ENCODE measurements around the gene TAGLN2. TPM values are rescaled to one million over a fixed set of nuclear protein-coding genes. Genes with fewer than 3 reads are reported as not detected.

TAGLN2 gene
- polyA plus RNA-seq, 4 donors = 244 to 472 (median 400) TPM

DNA sequence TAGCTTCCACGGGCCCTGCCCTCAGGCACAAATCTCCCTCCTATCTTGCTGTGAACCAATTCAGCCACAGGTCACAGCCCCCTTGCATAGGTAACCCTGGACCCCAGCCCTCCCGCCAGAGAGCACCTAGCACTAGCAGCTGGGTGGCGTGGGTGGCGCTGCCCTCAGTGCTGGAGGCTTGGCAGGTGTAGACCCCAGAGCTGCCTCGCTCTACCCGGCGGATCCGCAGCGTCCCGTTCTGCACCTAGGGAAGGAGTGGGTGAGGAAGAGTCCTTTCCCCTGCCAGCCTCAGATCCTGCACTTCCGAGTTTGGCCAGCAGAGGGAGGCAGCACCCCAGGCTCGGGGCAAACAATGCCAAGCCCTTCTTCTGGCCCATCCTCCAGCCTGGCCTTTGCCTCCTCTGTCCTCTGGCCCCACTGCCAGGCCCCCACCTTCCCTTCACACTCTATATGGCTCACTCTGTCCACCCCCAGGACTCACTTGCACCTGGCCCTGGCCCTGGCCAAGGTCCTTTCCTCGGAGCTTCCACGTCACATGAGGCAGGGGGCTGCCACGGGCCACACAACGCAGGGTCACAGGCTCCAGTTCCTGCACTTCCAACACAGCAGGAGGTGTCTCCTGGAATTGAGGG, 11.1 kb upstream of the TAGLN2 start:
- Histone ChIP-seq H3K4me1 (ENCODE audit: control insufficient read depth in 3 of 3, insufficient read depth in 2 of 3, low read depth in 1 of 3, low read length in 2 of 3) (peaks cover 10 to 73% (median 17%) of the 10 kb centered on the region in 3 donors), H3K27ac (ENCODE audit: low read depth in 1 of 3, low read length in 2 of 3) (peak overlapping the region; percentile 62 to 97 (median 97)), H3K9me3 (ENCODE audit: control insufficient read depth in 2 of 2, insufficient read depth in 1 of 2, low read depth in 1 of 2, low read length in 1 of 2) (no peaks in the 10 kb centered on the region), H3K36me3 (ENCODE audit: control insufficient read depth in 3 of 3, insufficient read depth in 2 of 3, low read depth in 1 of 3, low read length in 3 of 3) (peaks cover 0 to 85% (median 0%) of the 10 kb centered on the region in 3 donors), H3K4me3 (ENCODE audit: low read depth in 1 of 3, low read length in 3 of 3) (peak overlapping the region in 2 of 3 donors; percentile 18 to 23), H3K27me3 (ENCODE audit: control insufficient read depth in 3 of 3, insufficient read depth in 3 of 3, low read length in 3 of 3) (no peaks in the 10 kb centered on the region)
- peak; percentile 90 to 91 for DNase-seq
- WGBS, 3 donors = 13 to 32% (median 17%) methylated on average over 16 of the region's 16 CpGs
- no peak for FAIRE-seq

- WGBS, 3 donors = 59 to 64% (median 59%) methylated on average over 4 of the region's 4 CpGs
- Histone ChIP-seq H3K4me1 (ENCODE audit: control insufficient read depth in 3 of 3, insufficient read depth in 2 of 3, low read depth in 1 of 3, low read length in 2 of 3) (peaks cover 10 to 69% (median 17%) of the 10 kb centered on the region in 3 donors), H3K4me3 (ENCODE audit: low read depth in 1 of 3, low read length in 3 of 3) (peak overlapping the region in 2 of 3 donors; percentile 18 to 23), H3K9me3 (ENCODE audit: control insufficient read depth in 2 of 2, insufficient read depth in 1 of 2, low read depth in 1 of 2, low read length in 1 of 2) (no peaks in the 10 kb centered on the region), H3K27ac (ENCODE audit: low read depth in 1 of 3, low read length in 2 of 3) (peak overlapping the region in 1 of 3 donors; percentile 30), H3K27me3 (ENCODE audit: control insufficient read depth in 3 of 3, insufficient read depth in 3 of 3, low read length in 3 of 3) (no peaks in the 10 kb centered on the region), H3K36me3 (ENCODE audit: control insufficient read depth in 3 of 3, insufficient read depth in 2 of 3, low read depth in 1 of 3, low read length in 3 of 3) (peaks cover 0 to 85% (median 0%) of the 10 kb centered on the region in 3 donors)
- no peak for FAIRE-seq
- DNase-seq = no peak
Measured at GRCh38 chr1:159935719-159936272, 10.5 kb upstream of the TAGLN2 start.

DNA sequence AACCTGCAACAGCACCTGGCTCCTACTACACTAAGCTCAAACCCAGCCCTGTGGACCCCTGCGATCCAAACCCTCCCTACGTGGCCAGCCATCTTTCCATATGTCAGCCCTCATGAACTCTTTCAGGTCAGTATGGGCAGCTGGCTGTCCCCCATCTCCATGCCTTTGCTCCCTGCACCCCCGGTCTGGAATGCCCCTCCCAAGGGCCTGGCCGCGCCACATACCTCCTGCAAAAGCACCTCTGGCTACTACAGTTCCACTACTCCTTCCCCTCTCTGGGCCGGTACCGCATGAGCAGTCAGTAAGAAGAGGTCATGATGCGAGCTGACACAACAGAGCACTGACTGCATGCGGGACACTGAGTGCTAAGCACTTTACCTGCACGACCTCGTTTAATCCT, 10.0 kb upstream of the TAGLN2 start:
- Histone ChIP-seq H3K36me3 (ENCODE audit: control insufficient read depth in 3 of 3, insufficient read depth in 2 of 3, low read depth in 1 of 3, low read length in 3 of 3) (peaks cover 0 to 87% (median 0%) of the 10 kb centered on the region in 3 donors), H3K27ac (ENCODE audit: low read depth in 1 of 3, low read length in 2 of 3) (no peak overlapping the region), H3K4me1 (ENCODE audit: control insufficient read depth in 3 of 3, insufficient read depth in 2 of 3, low read depth in 1 of 3, low read length in 2 of 3) (peaks cover 10 to 64% (median 15%) of the 10 kb centered on the region in 3 donors), H3K9me3 (ENCODE audit: control insufficient read depth in 2 of 2, insufficient read depth in 1 of 2, low read depth in 1 of 2, low read length in 1 of 2) (no peaks in the 10 kb centered on the region), H3K27me3 (ENCODE audit: control insufficient read depth in 3 of 3, insufficient read depth in 3 of 3, low read length in 3 of 3) (no peaks in the 10 kb centered on the region), H3K4me3 (ENCODE audit: low read depth in 1 of 3, low read length in 3 of 3) (no peak overlapping the region)
- WGBS, 3 donors = 87 to 94% (median 90%) methylated on average over 11 of the region's 11 CpGs
- FAIRE-seq (no peak), DNase-seq (no peak)

DNA sequence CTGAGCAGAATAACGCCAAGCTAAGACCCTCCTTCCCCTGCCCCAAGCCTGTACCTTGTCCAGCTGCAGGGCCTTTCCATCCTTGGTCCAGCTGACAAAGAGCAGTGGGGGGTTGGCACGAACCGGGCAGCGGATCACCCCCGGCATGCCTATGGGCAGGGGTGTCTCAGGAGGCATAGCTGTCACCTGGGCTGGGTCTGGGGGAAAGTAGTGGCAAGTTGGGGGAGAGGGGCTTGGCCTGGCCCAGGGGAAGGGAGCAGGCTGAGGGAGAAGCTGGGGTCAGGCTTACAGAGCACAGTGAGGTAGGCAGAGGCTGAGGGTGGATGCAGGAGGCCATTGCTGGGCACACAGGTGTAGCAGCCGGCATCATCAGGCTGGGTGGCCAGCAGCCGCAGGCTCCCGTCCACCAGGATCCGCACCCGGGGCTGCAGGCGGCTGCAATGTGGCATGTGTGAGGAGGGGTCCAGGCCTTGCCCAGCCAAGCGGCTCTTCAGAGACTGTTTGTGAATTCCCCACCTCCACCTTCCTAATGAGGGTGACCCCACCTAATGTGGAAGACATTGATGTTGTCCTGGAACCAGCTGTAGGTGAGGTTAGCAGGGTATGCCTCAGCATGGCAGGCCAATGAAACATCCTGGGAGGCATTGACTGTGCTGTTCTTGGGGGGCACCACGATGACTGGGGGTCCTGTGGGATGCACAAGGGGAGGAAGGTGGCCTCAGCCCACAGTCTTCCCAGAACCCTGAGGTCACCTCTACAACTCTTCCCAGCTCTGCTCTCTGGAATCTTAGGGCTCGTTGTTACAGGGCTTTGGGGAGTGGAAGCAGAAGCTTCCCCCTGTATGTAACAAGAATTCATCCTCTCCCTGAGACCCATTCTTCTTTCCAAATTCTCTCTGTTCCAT, 9.1 kb upstream of the TAGLN2 start:
- H3K4me3 ChIP-seq (ENCODE audit: low read depth in 1 of 3, low read length in 3 of 3) = no peak overlapping the region
- peaks cover 0 to 90% (median 0%) of the 10 kb centered on the region in 3 donors for H3K36me3 ChIP-seq (ENCODE audit: control insufficient read depth in 3 of 3, insufficient read depth in 2 of 3, low read depth in 1 of 3, low read length in 3 of 3)
- no peaks in the 10 kb centered on the region for H3K27me3 ChIP-seq (ENCODE audit: control insufficient read depth in 3 of 3, insufficient read depth in 3 of 3, low read length in 3 of 3)
- no peaks in the 10 kb centered on the region for H3K9me3 ChIP-seq (ENCODE audit: control insufficient read depth in 2 of 2, insufficient read depth in 1 of 2, low read depth in 1 of 2, low read length in 1 of 2)
- no peak for FAIRE-seq
- WGBS, 3 donors = 90 to 93% (median 90%) methylated on average over 14 of the region's 14 CpGs
- H3K27ac ChIP-seq (ENCODE audit: low read depth in 1 of 3, low read length in 2 of 3) = no peak overlapping the region
- no peak for DNase-seq
- peaks cover 7 to 55% (median 12%) of the 10 kb centered on the region in 3 donors for H3K4me1 ChIP-seq (ENCODE audit: control insufficient read depth in 3 of 3, insufficient read depth in 2 of 3, low read depth in 1 of 3, low read length in 2 of 3)

GRCh38 chr1:159933347-159933746, 8.0 kb upstream of the TAGLN2 start:
- 80 to 90% (median 89%) methylated on average over 4 of the region's 4 CpGs for WGBS, 3 donors
- peaks cover 7 to 51% (median 10%) of the 10 kb centered on the region in 3 donors for H3K4me1 ChIP-seq (ENCODE audit: control insufficient read depth in 3 of 3, insufficient read depth in 2 of 3, low read depth in 1 of 3, low read length in 2 of 3)
- FAIRE-seq (no peak), DNase-seq (no peak)
- H3K36me3 ChIP-seq (ENCODE audit: control insufficient read depth in 3 of 3, insufficient read depth in 2 of 3, low read depth in 1 of 3, low read length in 3 of 3) = peaks cover 0 to 93% (median 0%) of the 10 kb centered on the region in 3 donors
- H3K27me3 ChIP-seq (ENCODE audit: control insufficient read depth in 3 of 3, insufficient read depth in 3 of 3, low read length in 3 of 3) = no peaks in the 10 kb centered on the region
- no peak overlapping the region for H3K27ac ChIP-seq (ENCODE audit: low read depth in 1 of 3, low read length in 2 of 3)
- no peak overlapping the region for H3K4me3 ChIP-seq (ENCODE audit: low read depth in 1 of 3, low read length in 3 of 3)
- H3K9me3 ChIP-seq (ENCODE audit: control insufficient read depth in 2 of 2, insufficient read depth in 1 of 2, low read depth in 1 of 2, low read length in 1 of 2) = no peaks in the 10 kb centered on the region

DNA sequence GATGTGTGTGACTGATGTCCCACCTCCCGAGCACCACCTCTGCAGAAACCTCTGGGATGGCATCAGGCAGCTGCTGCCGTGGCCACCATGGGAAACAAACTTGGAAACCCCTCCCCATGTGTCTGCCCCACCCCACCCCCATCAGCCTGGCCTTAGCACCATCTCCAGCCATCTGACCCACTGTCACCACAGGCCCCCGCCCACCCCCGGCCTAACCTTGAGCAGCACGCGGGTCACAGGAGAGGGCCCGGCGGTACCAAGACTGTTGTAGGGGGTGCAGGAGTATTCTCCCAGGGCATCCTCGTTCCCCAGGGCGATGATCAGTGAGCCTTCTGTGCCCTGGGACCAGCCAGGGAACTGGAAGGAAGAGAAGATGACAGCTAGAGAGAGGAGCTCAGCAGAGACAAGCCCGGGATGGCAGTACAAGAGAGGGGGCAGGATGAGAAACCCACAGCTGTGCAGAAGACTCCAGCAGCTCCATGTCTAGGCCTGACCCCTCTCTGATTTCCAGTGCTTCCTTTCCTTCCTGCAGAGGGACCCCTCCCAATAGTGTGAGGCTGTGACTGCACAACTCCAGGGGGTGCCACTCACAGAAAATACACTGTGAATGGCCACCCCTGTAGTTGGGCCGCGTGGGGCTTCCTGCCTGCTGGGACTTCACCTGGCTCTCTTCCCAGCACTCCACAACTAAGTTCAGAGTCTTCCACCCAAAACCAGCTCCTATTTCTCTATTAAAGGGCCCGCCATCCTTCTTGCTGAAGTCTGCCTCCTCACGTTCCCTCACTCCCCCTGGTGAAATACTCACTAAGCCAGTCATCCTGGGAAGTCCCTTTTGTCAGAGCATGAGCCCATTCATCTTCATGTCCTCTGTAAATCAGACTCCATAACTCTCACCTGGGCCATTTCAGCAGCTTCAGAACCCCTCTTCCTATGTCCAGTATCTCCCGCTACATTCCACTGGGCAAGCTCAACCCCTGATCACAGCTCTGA, 7.3 kb upstream of the TAGLN2 start:
- no peaks in the 10 kb centered on the region for H3K27me3 ChIP-seq (ENCODE audit: control insufficient read depth in 3 of 3, insufficient read depth in 3 of 3, low read length in 3 of 3)
- WGBS, 3 donors = 79 to 93% (median 86%) methylated on average over 16 of the region's 16 CpGs
- peaks cover 0 to 94% (median 0%) of the 10 kb centered on the region in 3 donors for H3K36me3 ChIP-seq (ENCODE audit: control insufficient read depth in 3 of 3, insufficient read depth in 2 of 3, low read depth in 1 of 3, low read length in 3 of 3)
- DNase-seq = no peak
- H3K4me1 ChIP-seq (ENCODE audit: control insufficient read depth in 3 of 3, insufficient read depth in 2 of 3, low read depth in 1 of 3, low read length in 2 of 3) = peaks cover 4 to 51% (median 9%) of the 10 kb centered on the region in 3 donors
- FAIRE-seq = no peak
- H3K9me3 ChIP-seq (ENCODE audit: control insufficient read depth in 2 of 2, insufficient read depth in 1 of 2, low read depth in 1 of 2, low read length in 1 of 2) = no peaks in the 10 kb centered on the region
- H3K4me3 ChIP-seq (ENCODE audit: low read depth in 1 of 3, low read length in 3 of 3) = no peak overlapping the region
- no peak overlapping the region for H3K27ac ChIP-seq (ENCODE audit: low read depth in 1 of 3, low read length in 2 of 3)

DNA sequence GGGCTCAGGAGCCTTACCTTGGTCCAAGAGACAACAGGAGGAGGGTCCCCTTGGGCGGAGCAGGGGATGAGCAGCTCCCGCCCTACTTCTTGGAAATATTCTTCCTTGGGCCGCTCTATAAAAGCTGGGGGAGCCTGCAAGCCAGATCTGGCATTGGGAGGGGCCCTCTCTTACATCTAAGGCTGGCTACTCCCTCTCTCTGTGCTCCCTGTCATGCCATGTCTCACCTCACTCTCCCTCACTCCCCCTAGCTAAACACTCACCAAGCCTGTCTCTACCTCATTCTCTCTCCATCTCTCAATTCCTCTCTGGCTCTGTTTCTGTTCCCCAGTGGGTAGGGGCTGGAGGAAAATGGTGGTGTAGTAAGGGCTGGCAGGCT, 6.5 kb upstream of the TAGLN2 start:
- Histone ChIP-seq H3K4me1 (ENCODE audit: control insufficient read depth in 3 of 3, insufficient read depth in 2 of 3, low read depth in 1 of 3, low read length in 2 of 3) (peaks cover 3 to 50% (median 6%) of the 10 kb centered on the region in 3 donors), H3K4me3 (ENCODE audit: low read depth in 1 of 3, low read length in 3 of 3) (no peak overlapping the region), H3K9me3 (ENCODE audit: control insufficient read depth in 2 of 2, insufficient read depth in 1 of 2, low read depth in 1 of 2, low read length in 1 of 2) (no peaks in the 10 kb centered on the region), H3K27ac (ENCODE audit: low read depth in 1 of 3, low read length in 2 of 3) (no peak overlapping the region), H3K27me3 (ENCODE audit: control insufficient read depth in 3 of 3, insufficient read depth in 3 of 3, low read length in 3 of 3) (no peaks in the 10 kb centered on the region), H3K36me3 (ENCODE audit: control insufficient read depth in 3 of 3, insufficient read depth in 2 of 3, low read depth in 1 of 3, low read length in 3 of 3) (peaks cover 0 to 96% (median 0%) of the 10 kb centered on the region in 3 donors)
- no peak for DNase-seq
- FAIRE-seq = no peak
- WGBS, 3 donors = 94 to 96% (median 95%) methylated on average over 3 of the region's 3 CpGs

All from small intestine (tissue), 7 donors.